HepG2 (cell line): Measurements from ENCODE around the gene CACNA2D1. TPM values are rescaled to one million over a fixed set of nuclear protein-coding genes. Genes with fewer than 3 reads are reported as not detected.

Experiments
- ATAC-seq: fragments of 200-7000 bp; cut with Tn5 transposase; 3 replicates; pipeline ENCODE4 v1.9.1; 2020; ENCODE audit warnings: mild to moderate bottlenecking, moderate library complexity
- BruUV-seq: library from RNA; stranded (reverse); fragments of 400-500 nt; replicated peaks from 2 replicates; lab custom pipeline; 2021; lab: Mats Ljungman, UMichigan
- CTCF ChIA-PET: fragments of 300-600 bp; formaldehyde crosslinking; extraction: SDS; loops from one replicate; lab custom pipeline; 2021; ENCODE audit warnings: low total read pairs, inconsistent platforms, low intra/inter-chr PET ratio; lab: Yijun Ruan, JAX
- POLR2A ChIA-PET: fragments of 350-600 bp; sonication (Branson Sonifier 250); formaldehyde crosslinking; loops from one replicate; lab custom pipeline; 2020; ENCODE audit warnings: antibody characterized with exemption, inconsistent platforms; lab: Yijun Ruan, JAX
- DNase-seq: peaks from one replicate; pipeline ENCODE4 v3.0.0-alpha.2; 2015; ENCODE audit warnings: low spot score
- FAIRE-seq: peaks from 3 replicates; lab custom pipeline; 2011; peaks lifted over from hg19 to GRCh38; lab: Jason Lieb, UNC
- H2AFZ ChIP-seq: one replicate; pipeline ENCODE4 v1.6.1; 2011; ENCODE audit warnings: low read length, inconsistent platforms
- H3K27ac ChIP-seq: fragments of 300-600 bp; 3 replicates; pipeline ENCODE4 v1.8.0; 2011; ENCODE audit warnings: mixed run types, mild to moderate bottlenecking, mixed read lengths, low read length, inconsistent platforms; ENCODE audit not compliant: insufficient read depth; ENCODE audit errors: extremely low read length
- H3K27me3 ChIP-seq, 2 experiments: fragments of 200-600 bp in 1 of 2; 2 replicates in 1 of 2; 3 replicates in 1 of 2; pipeline versions ENCODE4 v1.6.0 to v1.8.0; 2011; ENCODE audit warnings: low read length in 2 of 2, mild to moderate bottlenecking in 2 of 2, moderate library complexity in 2 of 2, inconsistent platforms in 1 of 2; ENCODE audit not compliant: insufficient read depth in 2 of 2, control insufficient read depth in 1 of 2
- H3K36me3 ChIP-seq, 2 experiments: fragments of 200-600 bp in 1 of 2; replicated peaks in 1 of 2; 2 replicates in 1 of 2; 3 replicates in 1 of 2; pipeline versions ENCODE4 v1.5.1 to v1.8.0; 2011; ENCODE audit warnings: low read length in 2 of 2, inconsistent platforms in 1 of 2; ENCODE audit not compliant: insufficient read depth in 2 of 2, control insufficient read depth in 1 of 2
- H3K4me1 ChIP-seq: 2 replicates; pipeline ENCODE4 v1.5.1; 2012; ENCODE audit warnings: low read length, inconsistent platforms; ENCODE audit not compliant: insufficient read depth
- H3K4me2 ChIP-seq: 2 replicates; pipeline ENCODE4 v1.6.0; 2011; ENCODE audit warnings: low read depth, low read length, inconsistent platforms
- H3K4me3 ChIP-seq, 3 experiments: fragments of 200-600 bp in 1 of 3; sonication (generic), shearing (Covaris generic) in 1 of 3; replicated peaks in 1 of 3; 2 replicates each; pipeline ENCODE4 v1.5.1; 2011 to 2016; ENCODE audit warnings: low read length in 3 of 3, inconsistent platforms in 2 of 3, low read depth in 2 of 3, mild to moderate bottlenecking in 2 of 3, control low read depth in 1 of 3, mixed read lengths in 1 of 3; ENCODE audit not compliant: insufficient read depth in 1 of 3
- H3K79me2 ChIP-seq: one replicate; pipeline ENCODE4 v1.6.1; 2011; ENCODE audit warnings: low read length, inconsistent platforms; ENCODE audit not compliant: insufficient read depth
- H3K9ac ChIP-seq: 2 replicates; pipeline ENCODE4 v1.6.0; 2011; ENCODE audit warnings: mild to moderate bottlenecking, low read depth, low read length, inconsistent platforms; ENCODE audit not compliant: insufficient read depth
- H3K9me3 ChIP-seq: 2 replicates; pipeline ENCODE4 v1.5.1; 2012; ENCODE audit warnings: mild to moderate bottlenecking, low read length
- H4K20me1 ChIP-seq: 2 replicates; pipeline ENCODE4 v1.6.0; 2011; ENCODE audit warnings: inconsistent platforms, mild to moderate bottlenecking, low read length, moderate library complexity; ENCODE audit not compliant: insufficient read depth
- BCL6 ChIP-seq: IDR thresholded peaks from 2 replicates; pipeline ENCODE4 v1.6.1; 2016; ENCODE audit warnings: missing genetic modification reagents, missing compliant biosample characterization
- CENPT ChIP-seq: sonication (generic); formaldehyde crosslinking; IDR thresholded peaks from 2 replicates; pipeline ENCODE4 v1.8.0; 2022; ENCODE audit warnings: low read depth, mild to moderate bottlenecking, moderate library complexity, missing genetic modification reagents
- CHD4 ChIP-seq: fragments of 200-600 bp; sonication (generic); IDR thresholded peaks from 2 replicates; pipeline ENCODE4 v1.7.0; 2017; ENCODE audit warnings: mild to moderate bottlenecking, low read length, borderline replicate concordance
- GRHL1 ChIP-seq: sonication (generic); formaldehyde crosslinking; conservative IDR thresholded peaks from 2 replicates; pipeline ENCODE4 v1.8.0; 2022; ENCODE audit warnings: missing genetic modification reagents
- GZF1 ChIP-seq: sonication (generic); formaldehyde crosslinking; IDR thresholded peaks from 2 replicates; pipeline ENCODE4 v1.5.1; 2020; ENCODE audit warnings: mild to moderate bottlenecking, missing genetic modification reagents
- HCFC1 ChIP-seq: fragments of 150-350 bp; IDR thresholded peaks from 2 replicates; pipeline ENCODE4 v1.6.1; 2014; ENCODE audit warnings: low read depth, low read length
- HNF4A ChIP-seq: sonication (generic); formaldehyde crosslinking; IDR thresholded peaks from 2 replicates; pipeline ENCODE4 v1.4.0; 2020; ENCODE audit warnings: missing genetic modification reagents
- MIER3 ChIP-seq: IDR thresholded peaks from 2 replicates; pipeline ENCODE4 v1.6.1; 2016; ENCODE audit warnings: missing compliant biosample characterization, borderline replicate concordance
- POGK ChIP-seq: sonication (generic); formaldehyde crosslinking; conservative IDR thresholded peaks from 2 replicates; pipeline ENCODE4 v1.8.0; 2022; ENCODE audit warnings: mild to moderate bottlenecking, moderate library complexity, missing genetic modification reagents
- SOX6 ChIP-seq, 2 experiments: fragments of 450-650 bp in 1 of 2; sonication (generic) in 1 of 2; formaldehyde crosslinking in 1 of 2; IDR thresholded peaks; 2 replicates each; pipeline versions ENCODE4 v1.4.0 to v1.6.1; 2017 to 2020; ENCODE audit warnings: antibody characterized with exemption in 1 of 2, mild to moderate bottlenecking in 1 of 2, missing genetic modification reagents in 1 of 2
- TSC22D2 ChIP-seq: sonication (generic); formaldehyde crosslinking; IDR thresholded peaks from 2 replicates; pipeline ENCODE4 v1.5.1; 2020; ENCODE audit warnings: missing genetic modification reagents, mild to moderate bottlenecking, borderline replicate concordance
- ZBTB10 ChIP-seq: sonication (generic); formaldehyde crosslinking; IDR thresholded peaks from 2 replicates; pipeline ENCODE4 v1.4.0; 2020; ENCODE audit warnings: missing genetic modification reagents, borderline replicate concordance
- ZFY ChIP-seq: sonication (generic); formaldehyde crosslinking; IDR thresholded peaks from 2 replicates; pipeline ENCODE4 v1.4.0; 2020; ENCODE audit warnings: missing genetic modification reagents
- ZNF121 ChIP-seq: sonication (generic); formaldehyde crosslinking; IDR thresholded peaks from 2 replicates; pipeline ENCODE4 v1.5.0; 2020; ENCODE audit warnings: mild to moderate bottlenecking, missing genetic modification reagents
- ZNF253 ChIP-seq: sonication (generic); formaldehyde crosslinking; IDR thresholded peaks from 2 replicates; pipeline ENCODE4 v1.8.0; 2022; ENCODE audit warnings: mild to moderate bottlenecking, missing genetic modification reagents, borderline replicate concordance
- ZNF616 ChIP-seq: sonication (generic); formaldehyde crosslinking; IDR thresholded peaks from 2 replicates; pipeline ENCODE4 v1.5.0; 2020; ENCODE audit warnings: low read depth, mild to moderate bottlenecking, missing genetic modification reagents
- ZSCAN30 ChIP-seq: sonication (generic); formaldehyde crosslinking; IDR thresholded peaks from 2 replicates; pipeline ENCODE4 v1.5.0; 2020; ENCODE audit warnings: mild to moderate bottlenecking, missing genetic modification reagents
- WGBS: methylation state at CpG from one replicate; pipeline ENCODE4 v1.1.6; 2017; ENCODE audit warnings: low lambda C conversion rate; 5-methylcytosine and 5-hydroxymethylcytosine counted together
- in situ Hi-C: cut with HindIII; loops from 2 replicates; pipeline ENCODE4 v1.10.0; 2017; ENCODE audit warnings: low pct_unique_long_range_greater_than_20kb; ENCODE audit not compliant: extremely low pct_ligation_motif_present
- intact Hi-C: fragments of 100-400 bp; cut with micrococcal nuclease; formaldehyde crosslinking; loops from one replicate; pipeline ENCODE4 v1.10.0; 2022; ENCODE audit not compliant: unreplicated experiment
- polyA plus RNA-seq, 8 experiments: library from polyadenylated mRNA; depleted of rRNA in 3 of 8; stranded (reverse) in 7 of 8; unstranded in 1 of 8; fragments of >200 nt; fragmentation: Illumina TruSeq in 4 of 8; extraction: Trizol in 4 of 8; gene quantifications; 2 replicates each; pipeline versions ENCODE4 v1.2.1 to v1.2.3, GENCODE V29; 2011 to 2016; ENCODE audit warnings: low read depth in 4 of 8, missing spikeins in 1 of 8, mixed read lengths in 1 of 8; ENCODE audit not compliant: insufficient read depth in 1 of 8
- total RNA-seq, 5 experiments: library from RNA; depleted of rRNA; stranded (reverse); fragments of >200 nt; fragmentation: Illumina TruSeq; extraction: Trizol; gene quantifications; 2 replicates each; pipeline ENCODE4 v1.2.3, GENCODE V29; 2016; ENCODE audit warnings: low read depth in 1 of 5

Gene CACNA2D1
- total and polyA plus RNA-seq, 2 of the 13 experiments (the other 11 are each of a cell fraction or from before 2014, with no cell fraction given), result not detected

- no peak for TF ChIP-seq GRHL1 (CRISPR knock-in tag)
- TF ChIP-seq HCFC1, result no peak
- TF ChIP-seq MIER3 (CRISPR knock-in tag), result no peak
- TF ChIP-seq CENPT (CRISPR knock-in tag), result no peak
- no peak for TF ChIP-seq ZNF253 (CRISPR knock-in tag)
- TF ChIP-seq BCL6 (CRISPR knock-in tag), result no peak
- TF ChIP-seq CHD4, result no peak
- TF ChIP-seq ZFY (CRISPR knock-in tag), result no peak
- no peak for TF ChIP-seq GZF1
- no peak for TF ChIP-seq HNF4A (CRISPR knock-in tag)
- no peak for TF ChIP-seq ZNF121 (CRISPR knock-in tag)
These were observed 279.2 kb downstream of the CACNA2D1 start (continued) for GRCh38 chr7:82164410-82164809.

GRCh38 chr7:82163586-82163985 lies 280.0 kb downstream of the CACNA2D1 start:
- Histone ChIP-seq H3K4me3 (no peak overlapping the region), H3K27ac (no peak overlapping the region), H4K20me1 (no peaks in the 10 kb centered on the region), H3K27me3 (no peaks in the 10 kb centered on the region), H3K9ac (no peak overlapping the region), H3K36me3 (no peaks in the 10 kb centered on the region), H3K79me2 (no peaks in the 10 kb centered on the region), H3K9me3 (no peaks in the 10 kb centered on the region), H2AFZ (no peak overlapping the region), H3K4me1 (no peaks in the 10 kb centered on the region), H3K4me2 (no peak overlapping the region)
- intact Hi-C loops (no loop called here), in situ Hi-C loops (no loop called here)
- DNase-seq (no peak), FAIRE-seq (no peak), ATAC-seq (no peak)
- 3% methylated on average over 1 of the region's 1 CpG for WGBS
- BruUV-seq, result no TSS peak
- POLR2A ChIA-PET, result no interaction called here
- CTCF ChIA-PET, result no interaction called here
- TF ChIP-seq SOX6 (IDR thresholded peaks at IDR 0.05), result no peak
- no peak for TF ChIP-seq SOX6 (CRISPR knock-in tag; IDR thresholded peaks at IDR 0.05)
- TF ChIP-seq ZNF616 (CRISPR knock-in tag), result no peak
- no peak for TF ChIP-seq POGK (CRISPR knock-in tag)
- no peak for TF ChIP-seq ZBTB10 (CRISPR knock-in tag)
- no peak for TF ChIP-seq ZSCAN30 (CRISPR knock-in tag)
- TF ChIP-seq TSC22D2, result no peak
